ENCODE results near the gene EFNA3.
A peak's percentile ranks its signal among the peaks of the same experiment; 100 is the strongest.
"Not testable (repeated sequence)": the region's sequence is repeated elsewhere in the genome, so short reads cannot be mapped to it uniquely, and the experiment has no call there.

EFNA3 gene

DNA sequence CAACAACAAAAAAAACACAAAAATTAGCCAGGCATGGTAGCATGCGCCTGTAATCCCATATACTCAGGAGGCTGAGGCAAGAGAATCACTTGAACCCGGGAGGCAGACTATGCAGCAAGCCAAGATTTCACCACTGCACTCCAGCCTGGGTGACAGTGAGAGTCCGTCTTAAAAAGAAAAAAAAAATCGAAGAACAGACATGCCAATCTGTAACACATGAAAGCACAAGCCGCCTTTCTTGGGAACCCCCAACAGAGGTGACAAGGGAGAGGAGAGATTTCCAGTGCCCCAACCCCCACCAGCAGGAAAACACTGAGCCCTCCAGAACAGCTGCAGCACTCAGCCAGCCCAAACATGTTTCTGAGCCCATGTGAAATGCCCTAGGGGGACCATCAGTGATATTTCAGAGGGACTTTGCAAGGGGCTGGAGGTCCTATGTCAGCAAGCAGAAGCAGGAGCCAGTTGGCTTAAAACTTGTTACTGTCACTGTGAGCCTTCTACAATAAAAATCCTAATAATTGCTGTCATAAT is 34.9 kb downstream of the EFNA3 start:
- DNase-seq: peak; percentile 35

DNA sequence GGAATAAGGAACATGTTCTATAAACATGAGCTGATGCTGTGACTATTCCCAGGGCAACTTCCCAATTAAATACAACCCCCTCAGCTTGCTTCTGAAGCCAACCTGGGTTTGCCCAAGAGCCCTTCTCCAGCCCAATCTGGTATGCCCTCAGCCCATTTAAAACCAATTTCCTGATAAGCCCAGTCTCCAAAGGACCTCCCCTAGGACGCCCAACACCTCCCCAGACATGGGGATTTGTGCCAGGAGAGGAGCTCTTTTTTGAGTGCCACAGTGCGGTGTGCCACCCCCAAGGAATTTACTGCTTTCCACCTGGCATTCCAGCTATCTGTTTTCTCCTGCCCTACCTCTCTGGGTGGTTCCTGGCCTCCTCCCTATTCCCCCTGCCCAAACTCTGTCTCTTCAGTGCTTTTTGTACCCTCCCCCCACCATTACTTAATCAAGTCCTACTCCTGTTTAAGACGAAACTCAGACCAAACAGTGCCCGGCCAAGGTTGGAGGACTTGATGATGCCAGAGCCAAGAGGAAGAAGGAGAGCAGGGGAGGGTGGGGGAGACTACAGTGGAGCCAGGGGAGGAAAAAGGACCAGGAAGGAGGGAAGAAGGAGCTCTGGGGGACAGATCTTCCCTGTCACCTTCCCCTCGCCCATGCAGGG is 37.6 kb downstream of the EFNA3 start:
- no peak for DNase-seq

DNA sequence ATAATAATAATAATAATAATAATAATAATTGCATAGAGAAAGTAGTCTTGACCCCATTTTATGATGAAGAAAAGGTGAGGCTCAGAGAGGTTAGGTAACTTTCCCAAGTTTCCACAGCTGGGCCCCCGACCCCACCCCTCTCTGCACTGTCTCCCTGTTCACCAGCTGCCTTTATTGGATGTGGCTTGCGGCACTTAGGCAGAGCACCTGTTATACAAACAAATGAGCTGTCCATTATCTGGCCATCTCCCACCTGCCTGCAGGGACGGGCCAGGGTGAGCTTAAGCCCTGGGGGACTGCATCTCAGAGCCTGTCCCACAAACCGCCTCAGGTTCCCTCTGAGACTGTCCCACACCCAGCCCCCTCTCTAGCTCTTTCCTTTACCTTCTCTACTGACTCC is 39.0 kb downstream of the EFNA3 start:
- DNase-seq: no peak

DNA sequence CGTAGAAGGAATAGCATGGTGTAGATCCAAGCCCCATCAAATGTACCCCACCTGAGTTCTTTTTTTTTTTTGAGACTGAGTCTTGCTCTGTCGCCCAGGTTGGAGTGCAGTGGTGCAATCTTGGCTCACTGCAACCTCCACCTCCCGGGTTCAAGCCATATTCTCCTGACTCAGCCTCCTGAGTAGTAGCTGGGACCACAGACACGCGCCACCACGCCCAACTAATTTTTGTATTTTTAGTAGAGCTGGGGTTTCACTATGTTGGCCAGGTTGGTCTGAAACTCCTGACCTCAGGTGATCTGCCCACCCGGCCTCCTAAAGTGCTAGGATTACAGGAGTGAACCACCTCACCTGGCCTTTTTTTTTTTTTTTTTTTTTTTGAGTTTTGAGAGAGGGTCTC is 39.5 kb downstream of the EFNA3 start:
- not testable (repeated sequence) for DNase-seq

DNA sequence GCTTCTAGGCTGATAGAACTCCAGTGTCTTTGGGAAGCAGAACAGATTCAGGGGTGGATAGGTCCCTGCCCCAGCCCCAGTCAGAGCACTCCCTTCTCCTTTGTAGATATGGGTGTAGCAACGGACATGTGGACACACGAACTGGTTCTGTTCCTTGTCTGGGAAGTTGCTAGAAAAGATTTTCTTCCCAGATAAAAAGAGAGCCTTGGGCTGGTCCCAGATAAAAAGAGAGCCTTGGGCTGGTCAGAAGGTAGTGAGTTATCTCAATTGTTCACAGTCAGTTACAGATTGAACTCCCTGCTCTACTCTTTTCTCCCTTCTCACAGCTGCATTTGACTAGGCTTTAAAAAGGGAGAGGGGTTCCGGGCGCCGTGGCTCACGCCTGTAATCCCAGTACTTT is 41.6 kb downstream of the EFNA3 start:
- no peak for DNase-seq

DNA sequence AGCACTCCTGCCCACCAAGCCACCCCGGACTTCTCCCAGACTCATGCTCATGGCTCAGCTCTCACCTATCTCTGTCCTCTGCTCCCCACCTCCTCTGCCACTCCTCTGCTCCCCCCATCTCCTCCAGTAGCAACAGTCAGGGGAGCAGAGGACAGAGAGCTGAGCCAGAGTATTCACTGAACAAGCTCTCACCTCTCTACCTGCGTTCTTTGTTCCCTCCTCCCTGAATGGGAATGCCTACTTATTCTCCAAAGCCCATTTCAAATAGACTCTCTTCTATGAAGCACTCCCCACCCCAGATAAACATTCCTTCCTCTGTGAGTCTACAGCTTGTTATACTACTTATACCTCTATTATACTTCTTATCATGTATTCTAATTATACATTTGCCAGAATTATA is 42.6 kb downstream of the EFNA3 start:
- DNase-seq: no peak

DNA sequence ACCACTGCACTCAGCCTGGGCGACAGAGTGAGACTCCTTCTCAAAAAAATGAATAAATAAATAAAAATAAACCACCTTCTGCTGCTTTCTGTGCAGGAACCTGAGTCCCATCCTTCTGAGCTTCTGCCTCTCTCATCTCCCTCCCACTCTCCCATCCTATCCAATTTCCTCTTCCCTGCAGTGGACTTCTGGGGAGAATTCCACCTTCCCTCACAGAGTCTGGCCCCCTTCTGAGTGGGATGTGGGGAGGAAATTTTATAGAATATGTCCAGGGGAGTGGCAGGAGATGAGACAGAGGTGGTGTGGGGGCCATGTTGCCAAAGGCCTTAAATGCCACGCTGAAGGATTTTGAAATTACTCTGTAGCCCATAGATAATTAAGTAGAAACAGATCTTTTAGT is 43.7 kb downstream of the EFNA3 start:
- no peak for DNase-seq

DNA sequence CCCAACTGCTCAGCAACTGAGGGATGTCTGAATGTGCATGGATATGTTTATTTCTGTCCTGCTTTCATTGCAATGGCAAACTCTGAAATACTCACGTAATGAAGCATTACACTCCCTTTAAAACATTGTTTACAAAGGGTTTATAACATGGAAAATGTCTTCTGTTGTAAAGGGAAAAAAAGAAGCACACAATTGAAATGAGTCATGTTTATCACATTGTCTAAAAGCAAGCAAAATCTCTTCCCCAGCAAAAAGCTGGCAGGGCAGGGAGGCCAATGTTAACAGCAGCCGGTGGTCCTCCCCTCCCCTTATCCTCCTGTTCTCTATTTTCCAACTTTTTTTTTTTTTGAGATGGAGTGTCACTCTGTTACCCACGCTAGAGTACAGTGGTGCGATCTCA is 45.2 kb downstream of the EFNA3 start:
- DNase-seq: no peak

DNA sequence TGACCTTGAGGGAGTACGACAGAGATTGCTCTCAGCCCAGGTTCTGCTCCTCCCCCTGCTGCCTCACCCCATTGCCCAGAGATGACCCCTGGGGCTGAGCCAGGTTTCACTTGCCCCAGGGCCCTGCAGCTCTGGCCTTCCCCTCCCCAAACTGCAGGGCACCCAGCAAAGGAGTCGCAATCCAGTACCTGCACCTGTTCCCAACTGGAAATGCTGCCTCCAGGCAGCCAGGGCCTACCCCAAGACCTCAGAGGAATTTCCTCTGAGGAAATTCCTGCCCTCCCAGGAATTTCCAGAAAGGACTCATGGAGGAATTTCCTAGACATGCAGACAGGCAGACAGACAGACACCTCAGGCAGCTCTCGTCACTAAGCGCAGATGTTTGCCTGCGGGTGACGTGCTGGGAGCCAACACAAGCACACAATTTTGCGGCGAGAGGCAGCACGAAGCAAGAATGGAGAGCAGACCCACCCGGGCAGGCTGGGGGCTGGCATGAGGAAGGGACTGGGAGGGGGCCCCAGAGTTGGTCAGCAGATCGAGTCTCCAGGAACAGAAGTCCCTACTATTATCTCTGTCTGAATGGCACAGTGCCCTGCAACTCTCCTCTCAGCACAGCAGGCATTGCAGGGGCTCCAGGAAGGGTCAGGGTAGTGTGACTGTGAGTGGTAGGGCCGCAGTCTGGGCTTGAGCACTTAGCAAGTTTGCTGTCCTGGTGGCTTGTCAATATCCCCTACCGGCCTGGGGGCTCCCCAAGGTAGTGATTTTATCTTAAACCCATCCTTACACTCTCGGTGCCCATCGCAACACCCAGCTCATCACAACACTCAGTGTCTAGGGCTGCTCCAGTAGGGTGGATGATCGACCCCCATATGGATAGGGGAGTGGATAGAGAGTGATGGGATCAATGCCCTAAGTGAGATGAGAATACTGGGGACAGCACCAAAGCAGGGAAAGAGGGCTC is 46.1 kb downstream of the EFNA3 start:
- DNase-seq: no peak

DNA sequence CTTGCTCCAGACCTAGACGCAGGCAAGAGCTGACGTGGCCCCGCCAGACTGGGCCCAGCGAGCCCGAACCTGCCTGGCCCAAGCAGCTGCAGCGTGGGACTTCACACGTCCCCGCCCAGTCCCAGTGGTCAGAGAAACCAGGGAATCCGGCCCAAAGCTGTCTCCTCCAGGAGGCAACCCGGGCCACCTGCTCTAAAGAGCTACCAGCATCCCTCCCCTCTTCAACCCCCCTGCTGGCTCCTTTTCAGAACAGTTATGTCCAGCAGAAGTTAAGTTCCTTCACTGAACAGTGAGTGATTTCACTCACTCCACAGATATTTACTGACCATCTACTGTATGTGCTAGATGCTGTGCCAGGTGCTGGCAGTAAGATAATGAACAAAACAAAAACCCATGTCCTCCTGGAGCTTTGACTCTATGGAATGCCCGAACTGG is 46.9 kb downstream of the EFNA3 start:
- DNase-seq: no peak

DNA sequence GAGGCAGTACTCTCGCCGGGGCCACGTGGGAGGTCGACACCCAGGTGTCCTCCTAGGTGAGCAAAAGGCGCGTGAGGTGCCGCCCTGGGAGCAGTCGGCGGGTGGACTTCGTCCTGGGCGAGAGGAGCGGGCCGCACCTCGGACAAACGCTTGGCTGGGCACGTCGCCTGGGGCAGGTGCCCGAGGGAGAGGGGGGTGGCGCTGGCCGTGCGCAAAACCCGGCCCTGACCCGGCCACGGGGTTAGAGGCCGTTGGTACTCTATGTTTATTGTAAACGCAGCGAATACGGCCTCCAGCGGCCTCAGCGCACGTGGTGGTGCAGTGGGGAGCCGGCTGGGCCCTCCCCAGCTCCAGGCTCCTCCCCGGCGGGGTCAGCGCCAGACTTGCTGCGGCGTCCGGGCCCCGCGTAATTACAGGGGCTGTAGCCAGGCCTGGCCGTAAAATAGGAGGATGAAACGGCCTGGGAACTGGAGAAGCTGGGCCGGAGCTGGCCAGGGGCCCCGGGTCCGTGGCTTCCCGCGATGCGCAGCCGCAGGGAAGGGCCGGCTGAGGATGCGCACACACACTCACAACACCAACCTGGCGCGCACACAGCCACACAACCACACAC is 47.4 kb downstream of the EFNA3 start:
- DNase-seq: no peak

DNA sequence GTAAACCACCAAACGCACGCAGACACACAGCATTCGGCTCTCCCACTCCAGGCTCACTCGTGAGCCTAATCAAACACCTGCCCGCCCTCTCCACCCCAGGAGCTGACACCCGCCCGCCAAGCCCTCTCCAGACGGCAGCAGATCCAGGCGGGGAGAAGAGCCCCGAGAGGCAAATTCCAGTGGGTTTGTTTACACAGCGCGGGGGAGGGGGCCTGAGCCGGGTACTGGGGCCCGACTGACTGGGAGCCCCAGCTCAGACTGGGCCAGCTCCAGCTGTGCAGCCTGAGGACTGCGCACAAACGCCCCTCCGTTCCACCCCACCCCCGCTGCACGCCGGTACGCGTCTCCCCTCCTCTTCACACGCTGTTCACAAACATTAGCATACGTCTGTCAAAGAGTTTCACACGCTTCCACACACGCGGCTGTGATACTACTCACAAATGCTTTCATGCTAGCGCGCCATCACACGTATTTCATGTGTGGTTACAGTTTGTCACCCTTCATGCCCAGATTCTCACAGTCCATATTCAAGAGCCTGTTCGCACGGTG is 48.0 kb downstream of the EFNA3 start:
- peak; percentile 37 for DNase-seq

DNA sequence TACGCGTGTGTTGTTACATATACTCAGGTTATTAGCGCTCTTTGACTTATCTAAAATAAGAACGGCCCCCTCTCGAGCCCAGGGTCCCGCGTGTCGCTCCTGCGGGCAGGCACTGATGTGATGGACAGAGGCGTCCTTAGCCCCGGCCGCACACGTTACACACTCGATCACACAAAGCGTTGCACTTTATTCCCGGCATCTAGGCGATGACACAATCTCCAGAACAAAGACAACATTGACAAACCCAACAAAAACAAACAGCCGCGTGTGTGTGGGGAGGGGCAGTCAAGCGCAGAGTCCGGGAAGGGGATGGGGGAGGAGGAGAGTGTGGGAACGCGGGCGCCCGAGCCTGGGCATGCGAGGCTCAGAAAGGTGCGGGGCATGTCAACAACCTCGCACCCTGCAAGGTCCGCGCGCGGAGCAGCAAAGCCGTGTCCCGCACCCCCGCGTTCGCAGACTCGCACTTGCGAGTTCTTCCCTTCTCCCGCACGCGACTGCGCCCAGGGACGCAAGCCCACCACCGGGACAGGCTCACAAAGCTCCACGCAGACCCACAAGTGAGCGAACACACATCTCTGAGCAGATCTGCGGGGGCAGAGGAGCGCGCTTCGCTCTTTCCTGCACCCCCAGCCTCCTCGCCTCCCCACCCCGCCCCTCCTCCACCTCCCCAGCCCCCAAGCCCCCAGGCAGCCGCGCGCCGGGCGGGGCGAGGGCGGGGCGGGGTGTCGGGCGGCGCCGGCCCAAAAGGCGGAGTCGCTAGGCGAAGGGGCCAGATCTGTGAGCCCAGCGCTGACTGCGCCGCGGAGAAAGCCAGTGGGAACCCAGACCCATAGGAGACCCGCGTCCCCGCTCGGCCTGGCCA is 48.7 kb downstream of the EFNA3 start, which contains the start of gene EFNA1:
TSS of gene EFNA1 (plus strand) at position 772 of the 862 bp plus-strand sequence. CDS start 102 bp downstream, outside the sequence.
- DNase-seq: no peak

DNA sequence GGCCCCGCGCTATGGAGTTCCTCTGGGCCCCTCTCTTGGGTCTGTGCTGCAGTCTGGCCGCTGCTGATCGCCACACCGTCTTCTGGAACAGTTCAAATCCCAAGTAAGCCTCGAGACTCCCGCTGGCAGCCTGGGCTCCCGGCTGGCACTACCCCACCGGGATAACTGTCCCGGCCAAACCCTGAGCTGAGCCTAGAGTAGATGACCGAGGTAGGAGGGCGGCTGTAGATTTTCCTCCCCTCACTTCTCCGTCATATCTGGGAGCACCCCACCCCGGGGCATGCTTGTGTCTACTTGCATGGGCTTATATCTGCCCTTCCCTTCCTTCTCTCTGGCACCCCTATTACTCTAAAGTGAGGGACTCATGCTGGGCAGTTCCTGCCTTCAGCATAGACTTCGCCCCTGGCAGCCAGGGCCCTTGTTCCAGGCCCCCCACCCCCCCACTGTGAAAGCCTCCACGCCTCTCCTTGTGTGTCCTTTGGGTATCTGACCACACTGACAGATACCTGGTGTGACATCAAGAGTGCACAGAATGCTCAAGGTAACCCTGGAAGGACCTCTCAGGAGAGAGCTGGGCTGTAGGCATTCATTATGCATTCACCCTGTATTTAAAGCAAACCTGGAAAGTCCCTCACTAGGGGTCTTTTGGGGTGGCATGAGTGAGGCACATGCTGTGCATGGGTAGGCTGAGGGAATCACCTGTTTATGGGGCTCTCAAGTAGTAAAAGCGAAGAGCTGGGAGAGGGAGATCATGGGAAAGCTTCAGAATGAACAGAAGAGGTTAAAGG is 49.5 kb downstream of the EFNA3 start:
- DNase-seq: peak; percentile 17

DNA sequence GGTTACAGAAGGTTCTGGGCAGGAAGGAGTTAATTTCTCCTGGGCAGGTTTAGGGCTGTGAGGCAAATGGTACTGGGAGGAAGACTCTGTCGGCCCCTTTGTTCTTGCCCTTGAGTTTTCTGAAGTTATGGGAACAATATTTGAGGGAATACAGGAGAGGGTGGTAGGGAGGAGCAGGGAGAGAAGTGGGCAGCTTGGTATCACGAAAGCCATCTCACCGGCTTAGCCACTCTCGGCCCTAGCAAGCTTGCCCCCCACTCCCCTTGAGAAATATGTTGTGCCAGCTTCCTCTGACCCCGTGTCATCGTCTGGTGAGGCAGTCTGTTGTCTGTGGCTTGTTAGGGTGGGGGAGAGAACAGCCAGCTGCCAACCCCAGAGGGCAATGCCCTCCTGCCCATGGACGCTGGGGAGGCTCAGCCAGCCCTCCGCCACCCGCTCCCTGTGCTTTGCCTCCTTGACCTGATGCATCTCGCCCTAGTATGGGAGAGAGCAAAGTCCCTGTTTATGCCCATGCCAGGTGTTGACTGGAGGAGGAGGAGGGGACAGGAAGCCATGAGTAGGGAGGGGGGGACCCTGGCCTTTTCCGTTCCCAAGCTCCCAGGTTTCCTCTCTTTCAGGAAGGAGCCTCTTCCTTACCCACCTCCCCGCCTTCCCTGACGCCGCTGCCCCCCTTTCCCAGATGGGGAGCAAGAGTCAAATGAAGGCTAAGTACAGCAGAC is 50.3 kb downstream of the EFNA3 start:
- DNase-seq: no peak

DNA sequence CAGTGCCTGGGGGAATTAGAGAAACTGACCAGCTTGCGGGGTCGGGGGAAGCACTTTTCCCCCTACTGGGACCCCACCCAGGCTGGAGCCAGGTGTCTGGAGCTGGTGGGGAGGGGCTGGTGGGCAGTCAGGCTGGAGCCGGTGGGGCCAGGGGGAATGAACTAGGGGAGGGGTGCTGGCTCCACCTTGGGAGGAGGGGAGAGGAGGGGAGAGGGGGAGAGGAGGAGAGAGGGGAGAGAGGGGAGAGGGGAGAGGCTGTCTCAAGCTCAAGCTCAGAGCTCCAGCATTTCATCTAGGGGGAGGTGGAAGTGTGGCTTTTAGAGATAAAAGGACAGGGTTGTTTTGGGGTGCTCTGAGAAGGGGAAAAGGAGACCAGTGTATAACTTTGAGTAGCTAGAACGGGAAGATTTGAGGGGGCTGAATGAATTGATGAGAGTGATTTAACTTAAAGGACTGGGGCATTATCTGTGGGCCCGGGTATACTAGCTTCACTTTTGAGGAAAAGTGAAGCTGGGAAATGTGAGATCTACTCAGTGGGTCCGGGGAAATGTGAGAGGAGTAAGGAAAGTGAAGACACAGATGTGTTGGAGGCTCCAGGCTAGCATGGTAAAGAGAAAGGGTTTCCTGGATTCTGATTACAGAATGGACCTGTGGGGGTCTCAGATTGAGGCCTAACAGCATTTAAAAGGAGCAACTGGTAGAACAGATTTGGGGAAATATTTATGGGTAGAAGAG is 51.8 kb downstream of the EFNA3 start:
- DNase-seq: no peak

DNA sequence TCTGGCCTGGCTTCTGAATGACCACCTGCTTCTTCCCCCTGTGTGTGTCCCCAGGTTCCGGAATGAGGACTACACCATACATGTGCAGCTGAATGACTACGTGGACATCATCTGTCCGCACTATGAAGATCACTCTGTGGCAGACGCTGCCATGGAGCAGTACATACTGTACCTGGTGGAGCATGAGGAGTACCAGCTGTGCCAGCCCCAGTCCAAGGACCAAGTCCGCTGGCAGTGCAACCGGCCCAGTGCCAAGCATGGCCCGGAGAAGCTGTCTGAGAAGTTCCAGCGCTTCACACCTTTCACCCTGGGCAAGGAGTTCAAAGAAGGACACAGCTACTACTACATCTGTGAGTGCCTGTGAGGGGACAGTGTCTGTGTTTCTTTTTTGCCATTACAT is 52.6 kb downstream of the EFNA3 start:
- no peak for DNase-seq

DNA sequence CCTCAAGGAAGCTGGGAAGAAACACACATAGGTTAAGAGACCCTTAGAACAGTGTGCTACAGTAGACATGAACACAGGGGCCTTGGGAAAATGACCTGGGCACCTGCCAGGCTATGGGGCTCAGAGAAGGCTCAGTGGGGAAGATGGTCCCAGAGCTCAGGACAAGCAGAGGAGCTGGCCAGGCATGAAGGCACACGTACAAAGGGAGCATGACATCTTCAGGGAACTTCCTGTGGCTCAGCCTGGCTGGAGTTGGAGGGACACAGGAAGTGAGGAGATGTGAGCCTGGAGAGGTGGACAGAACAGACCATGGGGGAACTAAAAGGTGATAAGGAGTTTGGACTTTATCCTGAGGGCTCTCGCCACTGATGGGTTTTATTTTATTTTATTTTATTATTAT is 53.2 kb downstream of the EFNA3 start:
- DNase-seq: no peak

DNA sequence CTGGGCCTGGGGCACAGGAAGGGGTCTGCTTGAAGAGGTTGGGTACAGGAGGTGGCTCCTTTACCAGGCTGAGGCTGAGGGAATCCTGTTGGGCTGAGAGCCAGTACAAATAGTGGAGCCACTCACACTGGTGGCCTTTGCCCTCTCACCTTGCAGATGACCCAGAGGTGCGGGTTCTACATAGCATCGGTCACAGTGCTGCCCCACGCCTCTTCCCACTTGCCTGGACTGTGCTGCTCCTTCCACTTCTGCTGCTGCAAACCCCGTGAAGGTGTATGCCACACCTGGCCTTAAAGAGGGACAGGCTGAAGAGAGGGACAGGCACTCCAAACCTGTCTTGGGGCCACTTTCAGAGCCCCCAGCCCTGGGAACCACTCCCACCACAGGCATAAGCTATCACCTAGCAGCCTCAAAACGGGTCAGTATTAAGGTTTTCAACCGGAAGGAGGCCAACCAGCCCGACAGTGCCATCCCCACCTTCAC is 55.2 kb downstream of the EFNA3 start:
- DNase-seq: no peak

DNA sequence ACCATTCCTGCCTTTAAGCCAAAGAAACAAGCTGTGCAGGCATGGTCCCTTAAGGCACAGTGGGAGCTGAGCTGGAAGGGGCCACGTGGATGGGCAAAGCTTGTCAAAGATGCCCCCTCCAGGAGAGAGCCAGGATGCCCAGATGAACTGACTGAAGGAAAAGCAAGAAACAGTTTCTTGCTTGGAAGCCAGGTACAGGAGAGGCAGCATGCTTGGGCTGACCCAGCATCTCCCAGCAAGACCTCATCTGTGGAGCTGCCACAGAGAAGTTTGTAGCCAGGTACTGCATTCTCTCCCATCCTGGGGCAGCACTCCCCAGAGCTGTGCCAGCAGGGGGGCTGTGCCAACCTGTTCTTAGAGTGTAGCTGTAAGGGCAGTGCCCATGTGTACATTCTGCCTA is 55.7 kb downstream of the EFNA3 start:
- DNase-seq: no peak
